GM19467 (cell line): ENCODE results near the gene GPR12.

ENCODE experiments used
- ATAC-seq: cut with Tn5 transposase; IDR thresholded peaks from one replicate; pipeline ENCODE4 v1.9.1; 2021; ENCODE audit warnings: mild to moderate bottlenecking, moderate library complexity; ENCODE audit not compliant: unreplicated experiment

GPR12 gene

GRCh38 chr13:26759907-26760831, at the start of gene GPR12:
Gene GPR12, minus strand, starts transcription at chr13:26760786. Its CDS starts 959 bp downstream, at chr13:26759827.
- no peak for ATAC-seq

- ATAC-seq: no peak
These were observed 49.5 kb upstream of the GPR12 start for GRCh38 chr13:26810095-26810494.

GRCh38 chr13:26806891-26807290, 46.3 kb upstream of the GPR12 start:
- ATAC-seq: no peak

- ATAC-seq: no peak
These were observed 27.4 kb upstream of the GPR12 start for GRCh38 chr13:26787961-26788360.

GRCh38 chr13:26786651-26787295, 26.2 kb upstream of the GPR12 start:
- no peak for ATAC-seq

- no peak for ATAC-seq
These were observed 25.4 kb upstream of the GPR12 start for GRCh38 chr13:26785838-26786630.

- ATAC-seq: no peak
These were observed 24.4 kb upstream of the GPR12 start for GRCh38 chr13:26784704-26785639.

- ATAC-seq: no peak
These were observed 19.8 kb upstream of the GPR12 start for GRCh38 chr13:26780411-26780810.

- no peak for ATAC-seq
These were observed 18.7 kb upstream of the GPR12 start for GRCh38 chr13:26779321-26779720.

- no peak for ATAC-seq
These were observed 11.9 kb upstream of the GPR12 start for GRCh38 chr13:26772531-26772930.

- ATAC-seq: no peak
These were observed 11.2 kb upstream of the GPR12 start for GRCh38 chr13:26771796-26772195.

- no peak for ATAC-seq
These were observed 2.3 kb upstream of the GPR12 start for GRCh38 chr13:26762745-26763345.

- ATAC-seq: no peak
These were observed 421 bp upstream of the GPR12 start for GRCh38 chr13:26760832-26761582.

- ATAC-seq: no peak
These were observed 1.2 kb downstream of the GPR12 start for GRCh38 chr13:26759249-26759906.

GRCh38 chr13:26758496-26759157, 2.0 kb downstream of the GPR12 start:
- ATAC-seq: no peak

- ATAC-seq: no peak
These were observed 3.6 kb downstream of the GPR12 start for GRCh38 chr13:26756961-26757360.

GRCh38 chr13:26752671-26753070, 7.9 kb downstream of the GPR12 start:
- no peak for ATAC-seq

- ATAC-seq: no peak
These were observed 10.7 kb downstream of the GPR12 start for GRCh38 chr13:26749905-26750304.
